VCaP (cell line): ENCODE measurements around the gene MAPK11.
A peak's percentile ranks its signal among the peaks of the same experiment; 100 is the strongest.

Experiments
- H3K27ac ChIP-seq: fragments of 450-650 bp; 2 replicates; pipeline ENCODE4 v1.5.1; 2017
- CTCF ChIP-seq: fragments of 450-650 bp; conservative IDR thresholded peaks from 2 replicates; pipeline ENCODE4 v1.5.1; 2017; ENCODE audit warnings: mild to moderate bottlenecking, moderate library complexity

The MAPK11 gene

GRCh38 chr22:50259302-50259701, 10.9 kb downstream of the MAPK11 start:
- H3K27ac ChIP-seq, result peak overlapping the region; percentile 85
- no peak for TF ChIP-seq CTCF

GRCh38 chr22:50258361-50259292, 11.6 kb downstream of the MAPK11 start:
- peak overlapping the region; percentile 85; the same call in 1 of the 2 replicates for H3K27ac ChIP-seq
- TF ChIP-seq CTCF, result no peak

GRCh38 chr22:50257451-50258360, 12.5 kb downstream of the MAPK11 start:
- peak overlapping the region; percentile 85; the same call in 1 of the 2 replicates for H3K27ac ChIP-seq
- no peak for TF ChIP-seq CTCF

- TF ChIP-seq CTCF, result no peak
- no peak overlapping the region for H3K27ac ChIP-seq
Observed at GRCh38 chr22:50257041-50257440, 13.1 kb downstream of the MAPK11 start.

GRCh38 chr22:50256258-50256862, 13.8 kb downstream of the MAPK11 start:
- TF ChIP-seq CTCF, result no peak
- no peak overlapping the region for H3K27ac ChIP-seq

- no peak for TF ChIP-seq CTCF
Observed at GRCh38 chr22:50255607-50256006, 14.6 kb downstream of the MAPK11 start.

GRCh38 chr22:50255099-50255498, 15.1 kb downstream of the MAPK11 start:
- no peak for TF ChIP-seq CTCF
- no peak overlapping the region for H3K27ac ChIP-seq

More at GRCh38 chr22:50255607-50256006, 14.6 kb downstream of the MAPK11 start:
- H3K27ac ChIP-seq, result no peak overlapping the region
